HG02970 (cell line): ENCODE data around the gene MRGPRG.

Experiments
- ATAC-seq: cut with Tn5 transposase; IDR thresholded peaks from one replicate; pipeline ENCODE4 v1.9.1; 2021; ENCODE audit warnings: mild to moderate bottlenecking, moderate library complexity, moderate number of reproducible peaks; ENCODE audit not compliant: unreplicated experiment, low FRiP score

MRGPRG gene

GRCh38 chr11:3195251-3196160 lies 23.1 kb downstream of the MRGPRG start:
- ATAC-seq = no peak

GRCh38 chr11:3194016-3194816 lies 24.4 kb downstream of the MRGPRG start:
- ATAC-seq = no peak

GRCh38 chr11:3193373-3194015 lies 25.1 kb downstream of the MRGPRG start:
- no peak for ATAC-seq

GRCh38 chr11:3192511-3193372 lies 25.9 kb downstream of the MRGPRG start:
- ATAC-seq = no peak

GRCh38 chr11:3191586-3192324 lies 26.9 kb downstream of the MRGPRG start:
- ATAC-seq = no peak

- ATAC-seq = no peak
Observed at GRCh38 chr11:3190600-3190999, 28.0 kb downstream of the MRGPRG start.

- ATAC-seq = no peak
Observed at GRCh38 chr11:3189886-3190583, 28.6 kb downstream of the MRGPRG start.

GRCh38 chr11:3189196-3189843 lies 29.3 kb downstream of the MRGPRG start:
- ATAC-seq = no peak

GRCh38 chr11:3188496-3189195 lies 30.0 kb downstream of the MRGPRG start:
- no peak for ATAC-seq

- no peak for ATAC-seq
Observed at GRCh38 chr11:3186166-3186953, 32.3 kb downstream of the MRGPRG start.

- no peak for ATAC-seq
Observed at GRCh38 chr11:3184732-3185347, 33.8 kb downstream of the MRGPRG start.

- no peak for ATAC-seq
Observed at GRCh38 chr11:3183523-3183922, 35.1 kb downstream of the MRGPRG start.

- no peak for ATAC-seq
Observed at GRCh38 chr11:3182462-3182852, 36.2 kb downstream of the MRGPRG start.

- no peak for ATAC-seq
Observed at GRCh38 chr11:3181725-3182461, 36.7 kb downstream of the MRGPRG start.

GRCh38 chr11:3180869-3181268 lies 37.7 kb downstream of the MRGPRG start:
- ATAC-seq = no peak

- no peak for ATAC-seq
Observed at GRCh38 chr11:3178349-3178748, 40.3 kb downstream of the MRGPRG start.
